Measurements from ENCODE around the gene CADPS.
A peak's percentile ranks its signal among the peaks of the same experiment; 100 is the strongest.

The CADPS gene

GRCh38 chr3:62686503-62687294 lies 188.5 kb downstream of the CADPS start:
- no peak for DNase-seq (ENCODE audit: low spot score)

- DNase-seq (ENCODE audit: low spot score): no peak
Measured at GRCh38 chr3:62682826-62683225, 192.4 kb downstream of the CADPS start.

GRCh38 chr3:62679988-62680387 lies 195.2 kb downstream of the CADPS start:
- no peak for DNase-seq (ENCODE audit: low spot score)

- no peak for DNase-seq (ENCODE audit: low spot score)
Measured at GRCh38 chr3:62678841-62679240, 196.4 kb downstream of the CADPS start.

- no peak for DNase-seq (ENCODE audit: low spot score)
Measured at GRCh38 chr3:62677926-62678325, 197.3 kb downstream of the CADPS start.

DNA sequence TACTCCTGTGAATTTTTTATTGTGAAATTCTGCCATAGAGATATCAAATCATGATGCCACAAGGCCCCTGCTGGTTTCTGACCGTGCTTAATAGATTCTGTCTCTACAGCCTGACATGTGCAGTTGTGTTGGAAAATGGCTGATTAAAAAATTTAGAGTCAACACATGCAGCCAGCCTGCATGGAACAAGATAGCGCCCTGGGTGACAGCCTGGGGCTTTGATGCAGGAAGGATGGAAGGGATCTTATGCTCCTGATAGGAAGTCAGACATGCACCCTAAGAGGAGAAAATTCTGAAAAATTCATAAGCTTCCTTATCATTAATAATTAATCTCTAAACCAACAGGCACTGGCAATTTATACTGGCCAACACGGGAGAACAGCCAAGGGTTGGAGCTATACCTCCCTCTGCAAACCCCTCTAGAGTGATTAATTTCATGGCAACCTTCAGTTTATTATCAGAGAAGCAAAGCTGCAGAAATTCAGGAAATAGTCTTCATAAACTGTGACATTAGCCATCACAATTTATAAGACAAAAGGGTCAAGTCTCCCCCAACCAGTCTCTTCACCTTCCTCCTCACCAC lies 198.4 kb downstream of the CADPS start:
- DNase-seq (ENCODE audit: low spot score): no peak

DNA sequence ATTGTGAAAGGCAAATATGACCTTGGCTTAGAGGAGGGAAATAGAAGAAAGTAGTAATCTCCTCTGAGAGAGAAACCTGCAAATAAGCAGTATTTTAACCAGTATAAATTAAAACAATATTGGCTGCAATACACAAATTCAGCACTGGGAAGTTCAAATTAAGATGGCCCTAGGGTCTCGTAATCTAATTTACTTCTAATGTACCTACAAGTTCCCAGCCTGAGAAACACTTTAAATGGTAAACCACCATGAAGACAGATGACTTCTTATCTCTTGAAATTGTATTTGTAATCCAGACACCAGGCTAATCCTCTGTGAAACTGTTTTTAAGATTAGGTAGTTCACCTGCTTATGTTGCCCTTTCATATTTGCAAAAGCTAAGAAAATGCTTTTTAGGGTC lies 199.7 kb downstream of the CADPS start:
- DNase-seq (ENCODE audit: low spot score): no peak

GRCh38 chr3:62672988-62673313 lies 202.3 kb downstream of the CADPS start:
- DNase-seq (ENCODE audit: low spot score): no peak

DNA sequence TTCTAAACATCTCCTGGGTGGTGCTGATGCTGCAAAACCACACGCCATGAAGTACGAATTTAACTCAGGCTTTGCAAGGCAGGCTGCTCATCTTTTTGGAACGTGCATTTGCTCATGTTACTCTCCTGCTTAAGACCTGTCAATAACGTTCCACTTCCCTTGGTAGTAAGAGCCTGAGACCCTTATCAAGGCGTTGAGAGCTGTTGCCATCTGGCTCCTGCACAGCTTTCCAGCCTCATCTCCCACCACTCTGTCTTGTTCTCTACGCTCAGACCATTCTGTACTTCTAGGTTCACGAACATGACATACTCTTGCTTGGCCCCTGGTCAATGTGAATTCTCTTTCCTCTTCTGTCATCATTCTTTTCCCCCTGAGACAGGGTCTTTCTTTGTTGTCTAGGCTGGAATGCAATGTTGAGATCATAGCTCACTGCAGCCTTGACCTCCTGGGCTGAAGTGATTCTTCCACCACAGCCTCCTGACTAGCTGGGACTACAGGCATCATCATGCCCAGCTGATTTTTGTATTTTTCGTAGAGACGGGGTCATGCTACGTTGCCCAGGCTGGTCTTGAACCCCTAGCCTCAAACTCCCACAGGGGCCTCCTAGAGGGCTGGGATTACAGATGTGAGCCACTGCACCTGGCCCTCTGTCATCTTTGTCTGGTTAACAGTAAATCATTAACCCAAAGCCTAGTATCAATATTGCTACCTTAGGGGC lies 202.8 kb downstream of the CADPS start:
- DNase-seq (ENCODE audit: low spot score): no peak

- DNase-seq (ENCODE audit: low spot score): no peak
Measured at GRCh38 chr3:62670351-62670750, 204.9 kb downstream of the CADPS start.

DNA sequence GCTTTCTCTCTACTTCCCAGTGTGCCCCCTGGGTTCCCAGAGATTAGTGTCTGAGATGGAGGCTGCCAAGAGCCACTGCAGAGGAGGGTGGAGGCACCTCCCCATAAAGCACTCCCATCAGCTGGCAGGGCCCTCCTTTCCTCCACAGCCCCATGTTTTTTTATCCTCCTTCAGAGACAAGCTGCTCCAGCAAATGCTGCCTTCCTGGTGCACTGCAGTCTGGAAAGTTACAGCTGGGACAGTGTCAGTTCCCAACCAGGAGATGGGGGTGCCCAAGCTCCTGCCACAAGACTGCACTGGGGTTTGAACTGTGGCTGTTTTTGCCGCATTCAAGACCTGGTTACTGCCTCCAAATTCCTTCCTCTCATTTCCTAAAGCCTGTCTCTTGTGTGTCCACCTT lies 206.1 kb downstream of the CADPS start:
- no peak for DNase-seq (ENCODE audit: low spot score)

DNA sequence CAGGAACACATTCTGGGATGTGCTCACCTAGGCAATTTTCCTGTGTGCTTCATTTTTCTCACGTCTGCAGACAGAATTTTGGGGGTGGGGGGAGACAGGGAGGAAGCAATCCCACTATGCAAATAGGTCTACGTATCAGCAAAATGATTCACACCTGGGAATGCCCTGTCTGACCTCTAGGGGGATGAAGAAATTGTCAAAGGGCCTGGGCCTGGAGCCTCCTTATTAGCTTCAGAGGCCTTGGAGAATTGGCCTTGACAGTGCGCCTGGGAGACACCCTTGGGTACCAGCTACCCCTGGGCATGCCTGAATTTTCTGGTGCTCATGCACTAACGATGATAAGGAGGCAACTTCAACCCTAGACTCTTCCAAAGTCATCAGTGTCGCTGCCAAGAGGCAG lies 207.5 kb downstream of the CADPS start:
- no peak for DNase-seq (ENCODE audit: low spot score)

GRCh38 chr3:62665627-62666437 lies 209.4 kb downstream of the CADPS start:
- DNase-seq (ENCODE audit: low spot score): peak; percentile 38

GRCh38 chr3:62662677-62663076 lies 212.5 kb downstream of the CADPS start:
- DNase-seq (ENCODE audit: low spot score): no peak

GRCh38 chr3:62659660-62660059 lies 215.6 kb downstream of the CADPS start:
- no peak for DNase-seq (ENCODE audit: low spot score)

DNA sequence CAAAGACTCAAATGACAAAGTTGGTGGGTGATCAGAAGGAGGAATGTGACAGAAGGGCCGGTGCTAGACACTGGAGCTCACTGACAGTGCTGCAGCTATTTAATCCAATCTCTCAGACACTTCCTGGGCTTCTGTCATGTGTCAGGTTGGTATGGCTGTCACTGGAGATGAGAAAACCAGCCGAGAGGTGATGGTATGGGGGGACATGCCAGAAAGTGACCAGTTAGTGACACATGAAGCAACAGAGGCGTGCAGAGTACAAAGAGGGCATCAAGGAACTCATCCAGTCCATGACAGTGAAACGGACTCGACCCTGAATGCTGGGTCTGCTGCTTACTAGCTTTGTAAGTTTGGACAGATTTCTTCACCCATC lies 219.5 kb downstream of the CADPS start:
- no peak for DNase-seq (ENCODE audit: low spot score)

- no peak for DNase-seq (ENCODE audit: low spot score)
Measured at GRCh38 chr3:62655056-62655690, 220.0 kb downstream of the CADPS start.

- DNase-seq (ENCODE audit: low spot score): no peak
Measured at GRCh38 chr3:62653796-62654195, 221.4 kb downstream of the CADPS start.

GRCh38 chr3:62647711-62648110 lies 227.5 kb downstream of the CADPS start:
- no peak for DNase-seq (ENCODE audit: low spot score)

DNA sequence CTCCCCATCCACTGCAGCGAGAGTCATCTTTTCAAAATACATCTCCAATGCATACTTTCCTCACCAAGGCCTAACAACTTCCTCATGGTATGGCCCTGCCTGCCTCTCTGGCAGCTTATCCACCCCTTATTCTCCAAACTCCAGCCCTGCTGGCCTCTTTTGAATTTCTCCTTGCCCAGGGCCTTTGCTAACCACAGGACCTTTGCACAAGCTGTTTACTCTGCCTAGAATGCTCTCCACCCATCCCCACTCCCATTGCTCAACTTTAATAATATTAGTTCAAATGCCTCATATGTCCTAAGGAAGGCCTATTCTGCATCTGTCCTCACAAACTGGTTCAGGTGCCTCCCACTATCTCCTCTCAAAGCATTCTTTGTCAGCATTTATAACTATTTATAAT lies 230.7 kb downstream of the CADPS start:
- DNase-seq (ENCODE audit: low spot score): no peak

DNA sequence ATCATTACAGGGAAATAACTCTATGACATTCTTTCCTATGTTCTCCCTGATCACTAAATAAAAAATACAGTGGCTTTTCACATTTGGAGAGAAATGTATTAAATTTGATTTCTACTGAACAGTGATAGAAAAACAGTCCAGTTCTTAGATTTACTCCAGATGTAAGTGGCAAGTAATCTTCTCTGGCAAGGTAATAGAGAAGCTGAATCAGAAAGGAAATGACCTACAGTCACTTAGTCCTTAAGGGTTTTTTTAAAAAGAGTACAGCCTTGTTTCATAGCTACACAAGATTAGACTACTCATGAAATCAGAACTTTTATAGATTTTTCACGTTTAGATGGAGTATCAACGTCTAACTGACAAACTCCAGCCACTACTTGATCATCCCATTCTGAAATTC lies 236.9 kb downstream of the CADPS start:
- no peak for DNase-seq (ENCODE audit: low spot score)

DNA sequence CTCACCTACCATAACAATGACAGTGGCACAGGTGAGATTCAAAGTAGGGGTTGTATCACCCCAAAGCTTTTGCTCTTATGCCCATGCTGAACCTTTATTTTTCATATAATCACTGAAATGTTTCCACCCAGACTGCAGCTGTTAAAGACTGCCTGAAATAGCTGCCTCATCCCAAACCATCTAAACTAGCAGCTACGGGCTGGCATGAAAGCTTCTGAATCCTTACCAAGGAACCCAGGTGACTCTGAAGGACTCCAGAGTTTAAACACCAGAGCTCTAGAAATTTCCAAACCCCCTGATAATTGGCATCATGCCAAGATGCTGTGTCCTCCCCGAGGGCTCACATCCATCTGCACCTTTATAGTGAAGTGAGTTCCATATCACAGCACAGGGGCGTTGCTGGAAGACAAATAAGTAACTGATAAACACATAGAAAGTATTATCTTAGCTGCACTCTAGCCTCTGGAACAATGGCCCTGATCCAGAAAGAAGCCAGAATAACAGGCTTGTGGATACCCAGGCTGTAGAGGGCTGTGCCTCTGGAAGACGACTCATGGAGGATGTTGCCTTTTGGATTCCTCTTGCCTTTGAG lies 238.9 kb downstream of the CADPS start:
- no peak for DNase-seq (ENCODE audit: low spot score)

Data from kidney capillary endothelial cell (primary cell).